GM06990 (cell line): ENCODE data around the gene ARFGEF3.
"Not testable (repeated sequence)": the region's sequence is repeated elsewhere in the genome, so short reads cannot be mapped to it uniquely, and the experiment has no call there.

ENCODE experiments used
- DNase-seq: peaks from one replicate; pipeline ENCODE4 v3.0.0-alpha.2; 2011; ENCODE audit not compliant: insufficient read length; ENCODE audit errors: extremely low read depth
- H3K27me3 ChIP-seq: replicated peaks from 2 replicates; pipeline ENCODE4 v1.6.0; 2011; ENCODE audit warnings: low read length; ENCODE audit not compliant: control insufficient read depth, insufficient read depth
- H3K36me3 ChIP-seq: 2 replicates; pipeline ENCODE4 v1.5.1; 2011; ENCODE audit warnings: low read length; ENCODE audit not compliant: control insufficient read depth, insufficient read depth
- H3K4me3 ChIP-seq: replicated peaks from 2 replicates; pipeline ENCODE4 v1.5.1; 2011; ENCODE audit warnings: low read depth, mild to moderate bottlenecking, control low read depth, low read length
- TF ChIP-seq, protein P1 (sequence below): IDR thresholded peaks from 2 replicates; pipeline ENCODE4 v1.5.1; 2011; ENCODE audit warnings: low read length, control low read depth, mild to moderate bottlenecking, inconsistent platforms; ENCODE audit not compliant: insufficient read depth, poor library complexity, severe bottlenecking

The ARFGEF3 gene

GRCh38 chr6:138205437-138206094, 43.8 kb downstream of the ARFGEF3 start:
- TF ChIP-seq, protein P1, sequence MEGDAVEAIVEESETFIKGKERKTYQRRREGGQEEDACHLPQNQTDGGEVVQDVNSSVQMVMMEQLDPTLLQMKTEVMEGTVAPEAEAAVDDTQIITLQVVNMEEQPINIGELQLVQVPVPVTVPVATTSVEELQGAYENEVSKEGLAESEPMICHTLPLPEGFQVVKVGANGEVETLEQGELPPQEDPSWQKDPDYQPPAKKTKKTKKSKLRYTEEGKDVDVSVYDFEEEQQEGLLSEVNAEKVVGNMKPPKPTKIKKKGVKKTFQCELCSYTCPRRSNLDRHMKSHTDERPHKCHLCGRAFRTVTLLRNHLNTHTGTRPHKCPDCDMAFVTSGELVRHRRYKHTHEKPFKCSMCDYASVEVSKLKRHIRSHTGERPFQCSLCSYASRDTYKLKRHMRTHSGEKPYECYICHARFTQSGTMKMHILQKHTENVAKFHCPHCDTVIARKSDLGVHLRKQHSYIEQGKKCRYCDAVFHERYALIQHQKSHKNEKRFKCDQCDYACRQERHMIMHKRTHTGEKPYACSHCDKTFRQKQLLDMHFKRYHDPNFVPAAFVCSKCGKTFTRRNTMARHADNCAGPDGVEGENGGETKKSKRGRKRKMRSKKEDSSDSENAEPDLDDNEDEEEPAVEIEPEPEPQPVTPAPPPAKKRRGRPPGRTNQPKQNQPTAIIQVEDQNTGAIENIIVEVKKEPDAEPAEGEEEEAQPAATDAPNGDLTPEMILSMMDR = no peak
- Histone ChIP-seq H3K4me3 (no peak overlapping the region), H3K27me3 (no peaks in the 10 kb centered on the region), H3K36me3 (no peaks in the 10 kb centered on the region)
- DNase-seq = no peak

GRCh38 chr6:138206862-138207261, 45.1 kb downstream of the ARFGEF3 start:
- Histone ChIP-seq H3K27me3 (no peaks in the 10 kb centered on the region), H3K36me3 (no peaks in the 10 kb centered on the region), H3K4me3 (no peak overlapping the region)
- no peak for DNase-seq
- TF ChIP-seq, protein P1 = no peak

DNA sequence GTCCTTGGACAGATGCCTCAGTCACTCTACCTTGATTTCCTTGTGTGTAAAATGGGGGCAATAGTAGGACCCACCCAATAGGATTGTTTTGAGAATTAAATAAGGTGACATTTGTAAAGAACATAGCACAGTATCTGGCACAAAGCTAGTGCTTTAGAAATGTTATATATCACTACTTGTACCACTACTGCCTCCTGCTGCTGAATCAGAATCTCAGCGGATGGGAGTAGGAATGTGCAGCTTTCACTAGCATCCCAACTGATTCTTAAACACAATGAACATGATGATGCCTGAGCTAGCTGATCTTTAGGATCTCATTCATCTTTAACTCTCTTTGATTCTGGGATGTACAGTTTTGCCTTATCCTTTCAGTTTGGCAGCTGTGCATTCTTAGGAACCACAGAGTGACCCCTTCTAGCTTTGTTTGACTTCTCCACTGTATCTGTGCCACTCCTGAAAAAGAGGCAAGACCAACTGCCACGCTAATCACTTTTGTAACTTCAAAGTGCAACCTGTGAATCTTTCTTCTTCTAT, 49.4 kb downstream of the ARFGEF3 start:
- TF ChIP-seq, protein P1 = no peak

GRCh38 chr6:138211601-138212000, 49.9 kb downstream of the ARFGEF3 start:
- no peak for DNase-seq
- Histone ChIP-seq H3K27me3 (no peaks in the 10 kb centered on the region), H3K36me3 (no peaks in the 10 kb centered on the region), H3K4me3 (no peak overlapping the region)
- TF ChIP-seq, protein P1 = no peak

More for the DNA sequence above, 49.4 kb downstream of the ARFGEF3 start:
- Histone ChIP-seq H3K36me3 (no peaks in the 10 kb centered on the region), H3K27me3 (no peaks in the 10 kb centered on the region), H3K4me3 (no peak overlapping the region)
- no peak for DNase-seq

DNA sequence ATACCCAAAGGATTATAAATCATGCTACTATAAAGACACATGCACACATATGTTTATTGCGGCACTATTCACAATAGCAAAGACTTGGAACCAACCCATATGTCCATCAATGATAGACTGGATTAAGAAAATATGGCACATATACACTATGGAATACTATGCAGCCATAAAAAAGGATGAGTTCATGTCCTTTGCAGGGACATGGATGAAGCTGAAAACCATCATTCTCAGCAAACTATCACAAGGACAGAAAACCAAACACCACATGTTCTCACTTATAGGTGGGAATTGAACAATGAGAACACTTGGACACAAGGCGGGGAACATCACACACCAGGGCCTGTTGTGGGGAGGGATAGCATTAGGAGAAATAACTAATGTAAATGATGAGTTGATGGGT, 50.8 kb downstream of the ARFGEF3 start:
- H3K36me3 ChIP-seq, H3K4me3 ChIP-seq, H3K27me3 ChIP-seq, DNase-seq: not testable (repeated sequence)

- no peak for DNase-seq
- TF ChIP-seq, protein P1 = no peak
- Histone ChIP-seq H3K36me3 (no peaks in the 10 kb centered on the region), H3K27me3 (no peaks in the 10 kb centered on the region), H3K4me3 (no peak overlapping the region)
These were observed 53.5 kb downstream of the ARFGEF3 start for GRCh38 chr6:138215093-138215782.
